Activated CD4-positive, alpha-beta T cell treated with anti-CD3 and anti-CD28 coated beads for 48 hours (primary cell): ENCODE data around the gene TBL1X.

Experiments used
- DNase-seq: peaks from one replicate; pipeline ENCODE4 v3.0.0-alpha.2; 2020

The TBL1X gene

DNA sequence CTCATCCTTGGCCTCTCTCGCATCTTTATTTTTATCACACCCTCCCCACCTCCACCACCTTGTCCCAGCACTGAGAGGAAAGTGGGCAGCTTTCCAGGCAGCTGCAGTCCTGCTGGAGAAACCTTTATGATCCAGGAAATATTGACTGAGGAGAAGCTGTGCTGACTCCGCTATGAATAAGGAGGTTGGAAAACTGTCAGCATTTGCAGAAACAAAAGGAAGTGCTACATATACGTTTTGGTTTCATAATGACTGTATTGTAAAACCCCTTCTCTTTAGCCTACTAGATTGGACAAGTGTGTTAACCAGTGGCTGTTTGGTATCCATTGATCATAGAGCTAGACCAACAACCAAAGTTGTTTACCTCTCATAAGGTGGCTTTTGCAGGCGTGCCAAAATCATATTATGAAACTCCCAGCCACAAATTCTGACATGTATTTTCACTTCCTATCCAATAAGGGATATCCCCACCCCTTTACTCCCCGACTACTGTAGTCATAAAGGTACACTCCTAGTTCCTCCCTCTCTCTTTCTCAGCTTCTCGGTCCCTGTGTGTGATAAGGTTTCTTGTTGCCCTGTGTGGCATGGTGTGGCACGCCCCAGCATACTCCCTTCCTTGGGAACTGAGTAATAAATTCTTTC is 212.4 kb downstream of the TBL1X start:
- peak; percentile 30 for DNase-seq

DNA sequence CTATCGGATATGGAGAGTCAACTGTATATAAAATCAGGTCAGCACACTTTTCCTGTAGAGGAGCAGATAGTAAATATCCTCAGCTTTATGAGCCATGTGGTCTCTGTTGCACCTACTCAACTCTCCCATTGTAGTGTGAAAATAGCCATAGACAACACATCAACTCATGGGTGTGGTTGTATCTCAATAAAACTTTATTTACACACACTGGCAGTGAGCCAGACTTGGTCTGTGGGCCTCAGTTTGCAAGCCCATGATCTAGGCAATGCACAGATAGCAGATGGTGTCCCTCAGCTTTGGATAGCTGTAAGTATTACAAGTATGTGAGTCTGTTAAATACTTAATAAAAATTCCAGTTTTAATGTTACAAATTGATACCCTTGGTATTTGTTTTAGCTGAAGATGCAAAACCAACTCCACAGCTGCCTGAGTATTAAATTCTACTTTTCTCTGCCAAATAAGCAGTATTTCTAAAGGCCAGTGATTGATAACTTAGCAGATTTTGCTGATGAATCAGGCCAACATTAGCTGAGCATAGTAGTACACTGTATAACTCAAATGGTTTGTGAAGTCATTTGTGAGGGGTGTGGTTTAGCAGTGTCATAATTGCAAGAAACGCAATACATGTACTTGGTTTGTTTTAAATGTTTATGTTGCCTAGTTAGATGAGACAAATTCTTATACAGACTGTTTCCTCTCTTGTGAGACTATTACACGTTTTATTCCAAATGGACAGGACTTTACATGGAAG is 213.5 kb downstream of the TBL1X start:
- DNase-seq: no peak

DNA sequence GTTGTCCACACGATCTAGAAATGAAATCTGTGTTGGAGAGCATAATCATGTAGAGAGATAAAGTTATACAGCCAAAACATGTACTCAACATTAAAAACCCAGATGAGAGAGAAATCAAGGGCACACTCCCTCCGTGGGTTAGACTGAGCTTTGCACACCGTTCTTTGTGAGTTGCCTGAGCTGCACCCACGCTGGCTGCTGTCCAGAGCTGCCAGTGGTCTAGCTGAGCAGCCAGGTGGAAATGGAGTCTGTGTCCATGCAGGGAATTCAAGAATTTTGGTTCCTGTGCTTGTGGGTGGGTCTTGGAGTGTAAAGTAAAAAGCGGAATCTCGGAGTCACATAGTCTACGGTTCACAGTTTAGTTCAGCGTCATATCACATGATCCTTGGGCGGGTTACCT is 216.2 kb downstream of the TBL1X start:
- no peak for DNase-seq

DNA sequence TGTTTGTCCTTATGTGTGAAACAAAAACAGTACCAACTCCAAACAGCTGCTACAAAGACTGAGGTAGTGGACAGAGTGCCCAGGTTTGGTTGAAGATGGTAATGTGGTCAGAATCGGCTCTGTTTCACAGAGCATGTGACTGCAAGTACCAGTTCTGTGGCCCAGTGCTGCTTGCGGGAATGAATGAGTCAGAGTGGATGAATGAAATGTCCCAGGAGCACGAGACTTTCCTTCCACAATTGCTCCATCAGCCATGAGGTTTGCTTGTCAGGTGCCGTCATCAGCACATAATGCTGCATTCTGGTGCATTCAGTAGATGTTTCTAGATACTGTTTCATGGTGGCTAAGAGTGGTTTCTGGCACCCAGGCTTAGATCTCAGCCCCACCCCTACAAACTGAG is 216.6 kb downstream of the TBL1X start:
- no peak for DNase-seq

DNA sequence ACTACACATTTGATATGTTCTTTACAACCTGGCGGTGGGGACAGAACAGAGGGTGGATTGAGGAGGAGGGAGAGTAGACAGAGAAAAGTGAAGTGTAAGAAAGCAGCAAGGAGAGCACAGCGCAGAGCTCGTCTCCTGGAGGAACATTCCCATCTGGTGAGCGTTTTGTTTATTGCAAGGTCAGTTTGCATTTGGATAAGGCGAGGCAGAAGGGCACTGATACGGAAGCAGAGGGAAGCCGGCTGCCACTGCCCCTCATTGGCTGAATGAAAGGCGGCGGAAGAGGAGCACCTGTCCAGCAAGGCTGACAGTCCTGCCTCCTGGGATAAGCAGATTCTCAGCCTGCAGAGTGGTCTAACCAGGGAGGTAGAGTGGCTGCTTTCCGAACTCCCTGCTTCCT is 217.6 kb downstream of the TBL1X start:
- no peak for DNase-seq

DNA sequence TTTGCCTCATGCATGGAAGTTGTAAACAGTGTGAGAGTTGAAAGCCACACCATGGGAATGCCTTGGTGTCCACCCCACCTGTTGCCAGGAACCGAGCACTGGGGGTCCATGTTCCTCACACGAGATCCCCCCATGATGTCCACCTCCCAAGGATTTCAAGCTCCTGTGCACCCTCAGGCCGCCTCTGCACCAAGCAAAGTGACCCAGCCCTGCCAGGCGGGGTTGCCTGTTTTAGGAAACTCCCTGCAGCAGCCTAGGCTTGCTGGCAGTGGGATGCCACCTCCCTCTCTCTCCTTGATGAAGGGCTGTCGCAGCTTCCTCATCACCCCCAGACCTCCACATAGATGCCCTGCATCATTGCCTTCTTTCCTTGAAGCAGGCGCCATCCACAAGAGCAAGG is 218.0 kb downstream of the TBL1X start:
- no peak for DNase-seq

DNA sequence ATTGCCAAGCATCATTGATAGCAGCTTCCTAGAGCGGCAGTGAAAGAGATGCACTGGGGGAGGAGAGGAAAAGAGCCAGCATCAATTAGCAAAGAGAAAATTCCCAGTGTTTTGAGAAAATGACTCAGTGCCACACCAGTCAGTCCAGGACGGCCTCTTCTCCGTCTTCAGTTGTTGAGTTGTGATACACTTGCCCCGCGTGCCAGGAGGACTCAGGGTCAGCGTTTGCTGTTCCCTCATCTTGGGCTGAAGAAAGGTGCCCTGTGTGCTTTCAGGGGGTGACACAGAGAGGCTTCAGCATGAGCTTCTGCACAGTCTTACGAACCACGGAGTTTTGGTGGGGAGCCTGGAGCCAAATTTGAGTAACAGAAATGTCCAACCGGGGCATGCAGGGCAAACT is 218.5 kb downstream of the TBL1X start:
- no peak for DNase-seq

DNA sequence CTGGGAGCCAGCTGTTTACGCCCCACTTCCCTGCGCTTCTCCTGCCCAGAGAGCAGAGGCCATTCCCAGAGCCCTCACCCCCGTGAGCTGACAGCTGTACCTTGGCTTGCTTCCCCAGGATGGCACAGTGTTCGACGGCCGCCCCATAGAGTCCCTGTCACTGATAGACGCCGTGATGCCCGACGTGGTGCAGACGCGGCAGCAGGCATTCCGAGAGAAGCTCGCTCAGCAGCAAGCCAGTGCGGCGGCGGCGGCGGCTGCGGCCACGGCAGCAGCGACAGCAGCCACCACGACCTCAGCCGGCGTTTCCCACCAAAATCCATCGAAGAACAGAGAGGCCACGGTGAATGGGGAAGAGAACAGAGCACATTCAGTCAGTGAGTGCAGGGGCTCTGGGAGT is 223.0 kb downstream of the TBL1X start:
- DNase-seq: no peak

DNA sequence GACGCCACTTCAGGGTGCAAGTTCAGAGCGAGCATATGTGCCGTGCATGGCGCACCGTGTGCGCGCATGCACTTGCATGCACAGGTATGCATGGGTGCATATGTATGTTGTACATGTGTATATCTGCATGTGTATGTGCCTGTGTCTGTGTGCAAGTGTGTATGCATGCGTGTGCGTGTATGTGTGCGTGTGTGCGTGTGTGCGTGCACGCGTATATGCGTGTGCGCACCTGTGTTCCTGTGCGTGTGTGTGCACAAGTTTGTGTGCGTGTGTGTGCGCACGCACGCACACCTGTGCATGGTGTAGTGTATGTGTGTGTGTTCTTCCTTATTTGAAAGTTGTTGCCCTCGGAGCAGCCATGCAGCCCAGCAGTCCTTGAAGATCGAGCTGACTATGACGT is 224.0 kb downstream of the TBL1X start:
- no peak for DNase-seq

DNA sequence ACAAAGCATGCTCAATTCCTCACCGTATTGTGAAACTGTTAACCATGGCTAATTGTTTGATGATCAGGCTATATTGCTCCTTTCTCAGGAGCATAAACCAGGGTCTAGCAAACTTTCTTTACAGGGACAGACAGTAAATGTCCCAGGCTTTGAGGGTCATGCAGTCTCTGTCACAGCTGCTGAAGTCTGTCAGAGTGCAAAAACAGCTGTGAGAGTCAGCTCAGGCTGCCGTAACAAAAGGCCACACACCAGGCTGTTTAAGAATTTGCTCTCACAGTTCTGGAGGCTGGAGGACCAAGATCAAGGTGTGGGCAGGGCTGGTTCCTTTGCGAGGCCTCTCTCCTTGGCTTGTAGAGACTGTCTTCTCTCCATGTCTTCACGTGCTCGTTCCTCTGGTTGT is 225.2 kb downstream of the TBL1X start:
- DNase-seq: no peak

DNA sequence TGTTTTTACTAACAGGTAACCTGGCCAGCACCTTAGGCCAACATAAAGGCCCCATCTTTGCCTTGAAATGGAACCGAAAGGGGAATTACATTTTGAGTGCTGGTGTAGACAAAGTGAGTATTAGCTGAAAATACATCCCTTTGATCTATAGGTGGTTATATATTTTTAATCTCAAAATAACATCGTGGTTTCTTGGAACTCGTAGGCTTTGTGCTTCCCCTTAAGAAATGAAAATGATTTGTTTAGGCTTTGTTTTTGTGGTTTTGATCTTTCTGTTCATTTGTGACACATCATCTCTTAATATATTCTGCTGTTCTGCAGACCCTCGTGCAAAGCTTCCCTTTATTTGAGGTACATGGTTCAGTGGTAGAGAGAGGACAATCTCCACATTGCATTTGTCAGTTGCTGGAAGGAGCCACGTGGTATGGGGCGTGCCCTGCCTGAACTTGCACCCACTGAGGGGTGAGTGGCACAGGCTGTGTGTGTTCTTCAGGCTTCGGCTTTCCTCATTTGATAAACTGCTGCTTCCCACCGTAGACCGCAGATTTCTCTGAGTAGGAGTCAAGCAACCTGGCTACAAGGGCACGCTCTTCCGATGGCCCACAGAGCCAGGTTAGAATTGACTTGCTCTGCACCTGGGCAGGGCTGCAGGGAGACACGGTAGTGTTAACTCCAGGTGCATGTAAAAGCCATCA is 228.6 kb downstream of the TBL1X start:
- DNase-seq: no peak

DNA sequence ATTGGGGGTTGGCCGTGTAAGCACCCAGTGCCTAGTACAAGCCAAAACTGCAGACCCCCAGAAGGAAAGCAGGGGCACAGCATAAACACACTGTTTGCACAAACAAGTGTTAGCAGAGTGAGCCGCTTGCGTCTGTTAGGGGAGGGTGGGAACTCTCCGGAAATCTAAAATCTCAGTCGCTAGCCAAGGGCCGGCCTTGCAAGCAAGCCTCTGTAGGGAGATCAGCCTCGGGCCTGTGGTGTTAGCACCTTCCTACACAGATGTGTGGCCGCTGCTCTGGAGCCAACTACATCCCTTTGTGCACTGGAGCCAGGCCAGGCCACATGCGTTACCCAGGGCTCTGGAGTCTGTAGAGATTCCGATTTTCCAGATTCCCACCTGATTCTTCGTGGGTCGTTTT is 233.7 kb downstream of the TBL1X start:
- DNase-seq: no peak

DNA sequence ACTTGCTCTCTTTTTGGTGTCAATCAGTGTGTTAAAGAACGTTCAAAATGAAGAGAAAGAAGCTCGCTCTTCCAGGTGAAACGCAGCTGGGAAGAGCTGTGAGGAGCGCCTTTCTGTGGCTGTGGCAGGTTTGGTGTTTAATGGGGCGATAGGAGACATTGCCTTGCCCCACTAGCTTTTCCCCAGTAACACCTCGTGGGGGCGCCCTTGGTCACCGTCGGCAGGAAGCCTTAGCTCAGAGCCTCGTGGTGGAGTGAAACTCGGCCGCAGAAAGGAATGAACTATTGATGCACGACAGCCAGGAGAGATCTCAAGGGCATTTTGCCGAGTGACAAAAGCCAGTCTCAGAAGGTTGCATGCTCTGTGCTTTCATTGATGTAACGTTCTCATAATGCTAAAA is 235.7 kb downstream of the TBL1X start:
- DNase-seq: no peak

DNA sequence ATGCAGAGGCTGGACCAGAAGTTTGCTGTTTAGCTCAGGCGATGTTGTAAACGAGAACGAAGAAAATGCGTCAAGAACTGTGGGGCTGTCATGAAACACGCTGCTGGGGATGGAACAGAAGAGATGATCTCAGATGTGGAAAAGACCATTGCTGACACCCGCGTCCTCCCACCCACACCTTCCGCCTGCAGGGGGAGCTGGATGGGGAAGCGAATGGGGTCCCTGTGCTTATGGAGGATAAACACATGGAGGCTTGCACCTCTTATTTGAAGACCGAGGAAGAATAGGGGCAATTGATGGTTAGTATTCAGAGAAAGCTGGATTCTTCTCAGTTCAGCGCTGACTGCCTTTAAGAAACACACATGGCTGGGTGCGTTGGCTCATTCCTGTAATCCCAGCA is 236.9 kb downstream of the TBL1X start:
- no peak for DNase-seq

DNA sequence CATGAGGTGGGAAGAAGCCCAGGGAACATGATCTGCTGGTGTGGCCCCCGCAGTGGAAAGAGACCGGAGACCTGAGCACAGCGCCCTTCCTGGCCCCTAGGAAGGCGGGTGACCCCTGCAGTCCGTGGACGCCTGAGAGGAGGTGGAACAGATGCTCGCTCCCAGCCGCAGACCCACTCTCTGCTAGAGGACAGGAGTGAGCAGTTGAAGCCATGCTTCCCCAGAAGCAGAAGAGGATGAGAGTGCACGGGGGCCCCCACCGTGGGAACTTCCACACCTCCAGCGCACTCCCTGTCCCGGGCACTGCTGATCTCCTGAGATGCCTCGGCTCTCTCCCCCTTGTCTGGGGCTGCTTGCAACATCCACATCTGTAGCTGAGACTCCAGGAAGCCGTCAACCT is 238.5 kb downstream of the TBL1X start:
- DNase-seq: no peak

DNA sequence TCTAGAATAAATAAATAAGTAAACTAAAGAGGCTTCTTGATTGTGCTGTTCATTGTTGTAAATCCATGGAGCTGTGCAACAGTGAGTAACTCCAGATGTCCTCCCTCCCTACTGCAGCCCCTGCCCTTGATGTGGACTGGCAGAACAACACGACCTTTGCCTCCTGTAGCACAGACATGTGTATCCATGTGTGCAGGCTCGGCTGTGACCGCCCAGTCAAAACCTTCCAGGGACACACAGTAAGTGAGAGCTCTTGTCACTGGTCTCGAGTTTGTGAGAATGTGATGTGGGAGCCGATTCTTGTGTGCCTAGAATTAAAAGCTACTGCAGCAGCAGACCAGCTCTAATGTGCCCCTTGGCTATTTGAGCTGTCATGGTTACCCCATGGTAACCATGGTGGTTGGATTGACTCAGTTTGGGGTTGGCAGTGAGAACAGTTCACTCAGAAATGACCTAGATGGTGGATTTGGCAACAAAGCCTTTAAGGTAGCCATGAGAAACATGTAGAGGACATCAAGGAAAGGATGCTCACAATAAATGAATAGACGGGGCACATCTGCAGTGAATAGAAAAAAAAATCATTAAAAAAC is 240.1 kb downstream of the TBL1X start:
- DNase-seq: no peak

DNA sequence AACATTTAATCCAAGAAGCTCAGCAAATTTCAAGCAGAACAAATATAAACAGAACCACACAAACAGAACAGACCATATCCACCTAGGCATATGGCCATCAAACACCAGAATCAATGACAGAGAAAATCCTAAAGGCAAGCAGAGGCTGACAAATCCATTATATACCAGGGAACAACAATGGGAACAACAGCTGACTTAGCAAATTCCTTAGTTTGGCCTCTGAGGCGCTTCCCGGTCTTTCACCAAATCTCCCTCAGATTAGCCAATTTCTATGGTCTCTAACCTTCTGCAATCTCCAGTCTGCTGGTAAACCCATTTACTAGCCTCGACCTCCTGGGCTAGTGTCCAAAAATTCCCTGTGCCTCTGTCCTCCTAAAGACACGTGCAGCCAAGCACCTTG is 241.6 kb downstream of the TBL1X start:
- DNase-seq: no peak

DNA sequence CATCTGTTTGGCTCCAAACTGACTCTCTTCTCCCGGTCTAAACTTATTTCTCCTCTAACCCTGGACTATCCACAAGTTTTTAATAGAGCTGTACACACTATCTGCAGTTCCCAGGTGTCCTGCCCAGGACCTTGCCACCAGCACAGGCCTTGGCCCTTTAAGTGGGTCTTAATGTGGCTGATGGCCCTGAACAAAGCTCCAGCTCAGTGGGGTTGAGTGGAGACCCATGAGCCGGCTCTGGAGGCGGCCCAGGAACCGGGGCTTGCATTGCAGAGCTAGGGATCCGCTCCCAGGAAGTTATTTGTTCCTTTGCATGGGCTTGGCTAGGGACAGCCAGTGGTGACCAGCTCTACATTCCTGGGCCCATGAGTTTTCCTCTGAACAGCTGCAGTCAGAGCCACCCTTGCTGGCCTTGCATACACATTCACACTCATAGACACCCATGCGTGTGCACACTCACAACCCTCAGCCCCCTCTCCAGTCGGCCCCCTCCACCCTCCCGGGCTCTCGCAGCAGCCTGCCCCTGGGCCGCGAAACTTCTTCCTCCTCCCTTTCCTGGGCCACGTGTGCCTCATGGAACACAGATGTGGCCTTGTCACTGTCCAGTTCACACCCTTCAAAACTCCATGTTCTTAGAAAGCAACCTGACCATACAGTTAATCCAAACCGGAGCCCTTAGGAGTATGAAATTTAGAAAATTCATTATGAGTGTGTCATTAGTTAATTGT is 242.6 kb downstream of the TBL1X start:
- DNase-seq: no peak

DNA sequence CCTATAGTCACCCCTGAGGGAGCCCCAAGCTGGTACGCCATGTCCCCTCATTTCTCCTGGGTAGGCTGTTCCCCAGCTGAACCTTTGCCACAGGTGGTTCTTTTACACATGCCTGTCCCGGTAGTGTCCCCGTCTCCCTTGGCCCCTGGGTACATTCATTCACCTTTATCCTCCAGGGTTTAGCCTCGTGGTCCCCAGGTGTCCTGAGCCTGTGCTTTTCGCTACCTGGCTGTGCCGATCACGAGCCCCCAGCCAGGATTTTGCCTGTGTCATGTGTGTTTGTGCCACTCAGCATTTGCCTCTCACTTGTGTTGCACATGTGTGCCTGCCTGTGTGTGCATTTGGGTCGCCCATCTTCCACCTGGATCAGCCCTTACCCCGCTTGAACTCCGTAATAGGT is 243.2 kb downstream of the TBL1X start:
- DNase-seq: no peak

DNA sequence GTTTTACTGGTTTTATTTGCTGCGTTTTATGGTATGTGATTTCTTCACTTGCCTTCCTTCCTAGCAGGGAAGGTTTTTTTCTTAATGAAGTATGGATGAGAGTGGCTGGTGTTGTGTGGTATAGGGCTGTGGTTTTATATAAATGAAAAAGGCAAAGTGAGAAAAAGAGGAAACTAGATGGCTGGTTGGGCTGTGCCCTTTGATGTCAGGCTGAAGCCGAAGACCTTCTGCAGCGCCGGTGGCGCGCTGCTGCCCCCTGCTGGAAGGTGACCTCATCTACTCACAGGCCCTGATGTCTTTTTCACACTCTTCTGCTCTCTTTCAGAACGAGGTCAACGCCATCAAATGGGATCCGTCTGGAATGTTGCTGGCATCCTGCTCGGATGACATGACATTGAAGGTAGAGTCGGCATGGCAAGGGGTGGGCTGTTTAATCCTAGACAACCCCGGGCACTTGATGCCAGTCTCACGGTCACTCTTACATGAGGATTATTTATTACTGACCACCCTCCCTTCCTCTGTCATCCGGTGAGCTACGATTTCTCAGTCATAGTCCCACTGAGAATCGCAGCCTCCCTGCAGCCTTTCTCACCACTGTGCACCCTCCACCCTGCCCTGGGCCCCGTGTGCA is 244.2 kb downstream of the TBL1X start:
- DNase-seq: peak; percentile 80

DNA sequence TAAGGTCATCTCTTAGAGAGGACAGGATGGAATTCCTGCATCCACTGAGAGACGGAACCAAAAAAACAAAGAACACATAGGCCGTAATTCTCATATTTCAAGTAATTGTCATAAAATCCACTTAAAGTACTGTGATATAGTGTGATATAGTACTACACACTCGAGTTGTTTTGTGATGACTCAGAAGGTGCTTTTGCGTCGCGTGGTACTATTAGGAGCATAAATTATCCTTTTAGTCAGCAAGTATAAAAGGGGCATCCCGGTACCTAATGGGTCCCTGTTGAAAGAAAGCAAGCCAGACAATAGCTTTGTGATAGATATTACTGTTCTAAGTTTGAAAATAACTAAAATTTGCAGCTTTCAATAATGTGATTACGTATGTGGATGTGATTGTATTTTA is 245.5 kb downstream of the TBL1X start:
- no peak for DNase-seq

DNA sequence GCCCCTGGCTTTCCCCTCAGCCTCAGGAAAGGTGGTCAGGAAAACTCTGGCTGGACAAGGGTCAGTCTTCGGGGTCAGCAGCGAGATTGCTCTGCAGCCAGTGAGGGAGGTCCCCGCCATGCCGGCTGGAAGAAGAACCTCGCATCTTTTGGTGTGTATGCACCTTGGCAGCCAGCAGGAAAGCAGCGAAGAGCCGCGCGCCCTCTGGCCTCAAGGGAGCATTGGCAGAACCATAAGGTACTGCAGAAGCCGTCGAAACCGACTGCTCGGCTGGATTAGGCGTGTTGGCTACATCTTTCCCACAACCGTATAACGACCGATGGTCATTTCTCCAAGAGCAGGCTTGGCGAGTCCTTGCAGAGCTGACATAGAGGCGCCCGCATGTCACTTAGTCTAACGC is 252.5 kb downstream of the TBL1X start:
- DNase-seq: no peak

DNA sequence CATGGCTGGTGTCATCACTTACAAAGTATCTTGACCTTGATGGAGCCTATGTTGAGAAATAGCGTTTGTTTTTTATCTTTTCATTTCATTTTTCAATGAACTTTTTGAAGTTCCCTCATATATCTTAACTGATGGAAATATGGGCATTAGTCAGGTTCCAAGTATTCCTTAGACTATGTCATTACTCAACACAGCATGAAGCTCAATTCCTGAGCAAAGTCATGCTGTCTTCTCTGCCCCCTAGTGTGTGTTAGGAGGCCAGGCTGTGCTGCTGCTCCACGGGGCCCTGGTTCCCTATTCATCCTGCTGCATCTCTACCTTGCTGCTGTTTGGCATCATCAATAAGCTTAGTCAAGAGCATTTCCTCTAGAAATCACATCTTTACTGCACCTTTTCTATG is 259.9 kb downstream of the TBL1X start:
- DNase-seq: no peak
